ENCODE measurements around the gene TRPV2.
A peak's percentile ranks its signal among the peaks of the same experiment; 100 is the strongest.

Gene TRPV2

DNA sequence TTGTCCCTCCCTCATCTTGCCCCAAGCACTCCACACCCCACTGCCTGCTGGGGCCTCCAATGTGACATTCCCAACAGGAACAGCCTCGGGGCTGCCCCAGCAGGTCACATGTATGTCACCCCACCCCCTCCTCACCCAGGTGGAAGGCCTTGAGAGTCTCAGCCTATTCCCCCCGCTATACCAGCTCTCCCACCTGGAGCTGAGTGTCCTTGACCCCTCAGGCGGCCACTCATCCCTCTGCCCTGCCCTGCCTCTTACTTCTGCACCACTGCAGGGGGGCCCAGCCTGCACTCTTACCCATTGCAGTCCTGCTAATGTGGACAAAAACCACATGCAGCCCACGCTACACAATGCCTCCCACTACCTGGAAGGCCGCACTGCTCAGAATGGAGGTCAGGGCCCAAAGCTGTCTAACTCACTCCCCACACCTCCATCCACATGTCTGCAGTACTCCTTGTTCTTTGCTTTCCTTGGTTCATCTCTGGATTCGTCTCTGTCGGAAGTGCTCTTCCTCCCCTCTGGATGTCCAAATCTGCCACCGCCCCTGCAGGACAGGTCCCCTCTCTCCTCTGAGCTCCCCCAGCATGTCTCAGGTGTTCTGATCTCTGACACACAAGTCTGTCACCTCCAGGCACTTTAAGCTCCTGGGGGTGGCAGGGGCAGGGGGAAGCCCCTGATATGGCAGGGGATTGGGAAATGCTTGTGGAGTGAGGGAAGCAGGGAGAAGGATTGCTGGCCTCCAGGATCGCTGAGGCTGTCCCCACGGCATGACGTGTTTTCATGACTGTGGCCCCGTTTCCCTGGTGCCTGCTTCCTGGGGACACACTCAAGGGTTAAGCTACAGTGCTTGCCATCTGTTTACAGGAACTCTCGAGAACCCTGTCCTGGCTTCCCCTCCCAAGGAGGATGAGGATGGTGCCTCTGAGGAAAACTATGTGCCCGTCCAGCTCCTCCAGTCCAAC is 20.8 kb downstream of the TRPV2 start:
- ChIA-PET CTCF (interaction anchor here (0.8 to 1.7 kb wide), 4 partner anchors 8 to 53 kb away, joined by 3 to 4 read pairs (median 4); no protein-coding TSS in a partner anchor), POLR2A (interaction anchor here (1.0 to 1.1 kb wide), 2 partner anchors 28 to 56 kb away, joined by 3 to 9 read pairs; partner anchors contain the start of gene UBB)
- no peak for DNase-seq (ENCODE audit: extremely low spot score)
- TF ChIP-seq, protein P1, sequence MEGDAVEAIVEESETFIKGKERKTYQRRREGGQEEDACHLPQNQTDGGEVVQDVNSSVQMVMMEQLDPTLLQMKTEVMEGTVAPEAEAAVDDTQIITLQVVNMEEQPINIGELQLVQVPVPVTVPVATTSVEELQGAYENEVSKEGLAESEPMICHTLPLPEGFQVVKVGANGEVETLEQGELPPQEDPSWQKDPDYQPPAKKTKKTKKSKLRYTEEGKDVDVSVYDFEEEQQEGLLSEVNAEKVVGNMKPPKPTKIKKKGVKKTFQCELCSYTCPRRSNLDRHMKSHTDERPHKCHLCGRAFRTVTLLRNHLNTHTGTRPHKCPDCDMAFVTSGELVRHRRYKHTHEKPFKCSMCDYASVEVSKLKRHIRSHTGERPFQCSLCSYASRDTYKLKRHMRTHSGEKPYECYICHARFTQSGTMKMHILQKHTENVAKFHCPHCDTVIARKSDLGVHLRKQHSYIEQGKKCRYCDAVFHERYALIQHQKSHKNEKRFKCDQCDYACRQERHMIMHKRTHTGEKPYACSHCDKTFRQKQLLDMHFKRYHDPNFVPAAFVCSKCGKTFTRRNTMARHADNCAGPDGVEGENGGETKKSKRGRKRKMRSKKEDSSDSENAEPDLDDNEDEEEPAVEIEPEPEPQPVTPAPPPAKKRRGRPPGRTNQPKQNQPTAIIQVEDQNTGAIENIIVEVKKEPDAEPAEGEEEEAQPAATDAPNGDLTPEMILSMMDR (IDR thresholded peaks at IDR 0.05; ENCODE audit: control extremely low read depth, extremely low read depth, low read depth, missing control alignments) = no peak

DNA sequence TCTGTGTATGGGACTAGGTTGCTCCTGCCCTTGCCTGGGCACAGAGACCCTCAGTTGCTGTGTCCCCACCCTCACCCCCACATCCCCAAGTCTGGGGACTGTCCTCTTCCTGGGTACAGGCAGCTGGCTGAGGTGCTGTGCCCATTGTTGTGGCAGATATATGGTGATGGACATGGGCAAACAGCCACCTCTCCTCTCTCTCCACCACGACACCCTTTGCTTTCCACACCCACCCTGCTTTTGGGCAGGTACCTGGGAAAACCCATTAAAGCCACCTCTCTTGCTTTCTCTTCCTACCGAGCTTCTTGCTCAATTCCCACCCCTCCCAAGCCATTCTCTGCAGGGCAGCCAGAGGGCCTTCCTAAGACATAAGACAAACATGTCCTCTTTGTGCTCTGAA is 21.7 kb downstream of the TRPV2 start:
- CTCF ChIA-PET = interaction anchor here (0.8 to 7.3 kb wide), 4 partner anchors 9 to 17 kb away, joined by 3 to 73 read pairs (median 4); no protein-coding TSS in a partner anchor
- no peak for DNase-seq (ENCODE audit: extremely low spot score)
- POLR2A ChIA-PET = interaction anchor here (1.0 to 1.1 kb wide), 2 partner anchors 29 to 56 kb away, joined by 3 to 9 read pairs; partner anchors contain the start of gene UBB
- TF ChIP-seq, protein P1 (IDR thresholded peaks at IDR 0.05; ENCODE audit: control extremely low read depth, extremely low read depth, low read depth, missing control alignments) = no peak

DNA sequence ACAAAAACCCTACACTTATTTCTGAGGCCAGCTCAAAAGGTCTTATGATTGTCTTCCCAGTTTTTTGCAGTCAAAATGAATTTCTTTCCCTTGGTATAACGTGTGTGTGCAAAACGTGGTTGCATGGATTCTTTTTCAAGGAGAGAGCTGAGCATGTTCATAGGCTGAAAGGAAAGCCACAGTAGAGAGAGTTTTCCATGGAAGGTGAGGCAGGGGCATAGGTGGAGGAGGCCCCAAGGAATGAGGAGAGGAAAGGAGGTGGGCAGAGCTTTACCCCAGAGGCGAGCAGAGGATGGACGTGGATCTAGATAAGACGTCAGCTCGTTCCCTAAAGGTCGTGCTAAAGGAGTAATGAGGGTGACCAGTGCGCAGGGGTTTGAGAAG is 22.8 kb downstream of the TRPV2 start:
- ChIA-PET CTCF (interaction anchor here (0.7 to 7.3 kb wide), 12 partner anchors 10 to 84 kb away, joined by 3 to 73 read pairs (median 4); partner anchors contain the start of gene TRPV2), POLR2A (interaction anchor here (0.6 to 2.7 kb wide), 21 partner anchors 8 to 1139 kb away, joined by 3 to 55 read pairs (median 4); partner anchors contain the start of genes TRPV2 and UBB)
- TF ChIP-seq, protein P1 (IDR thresholded peaks at IDR 0.05; ENCODE audit: control extremely low read depth, extremely low read depth, low read depth, missing control alignments) = no peak
- no peak for DNase-seq (ENCODE audit: extremely low spot score)

DNA sequence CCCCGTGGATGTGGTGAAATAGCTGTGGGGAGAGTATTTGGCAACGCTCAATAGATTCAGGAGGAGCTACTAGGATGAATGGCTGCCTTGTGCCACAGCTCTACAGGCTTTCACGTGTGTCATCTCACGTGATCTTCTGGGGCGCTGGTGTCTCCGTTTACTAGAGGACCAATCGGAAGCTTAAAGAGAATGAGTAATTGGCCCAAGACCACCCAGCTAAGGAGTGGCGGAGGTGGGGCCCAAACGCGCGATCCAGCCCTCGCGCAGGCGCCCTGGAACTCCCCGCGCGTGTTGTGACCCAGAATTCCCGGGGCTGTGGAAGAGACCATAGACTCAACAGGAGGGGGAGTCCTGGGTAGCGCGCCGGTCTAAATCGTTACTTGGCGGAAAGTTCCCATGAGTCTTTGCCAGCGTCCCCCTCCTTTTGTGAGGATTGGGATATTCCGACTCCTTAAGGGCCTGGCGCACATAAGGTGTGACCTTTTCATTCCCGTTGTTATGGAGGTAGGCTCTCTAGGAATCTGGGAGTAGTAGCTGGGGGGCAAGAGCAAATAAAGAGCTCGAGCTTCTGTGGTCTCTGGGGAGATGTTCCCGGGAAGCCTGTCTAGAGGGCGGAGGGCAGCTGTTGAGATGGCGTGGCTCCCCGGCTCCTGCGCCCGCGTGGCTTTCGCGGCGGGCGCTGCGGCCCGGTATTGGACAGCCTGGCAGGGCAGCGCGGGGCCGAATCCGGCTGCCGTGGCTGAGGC is 23.4 kb downstream of the TRPV2 start:
- ChIA-PET CTCF (interaction anchor here (0.7 to 7.3 kb wide), 12 partner anchors 10 to 83 kb away, joined by 3 to 73 read pairs (median 4); partner anchors contain the start of gene TRPV2), POLR2A (interaction anchor here (0.6 to 2.7 kb wide), 22 partner anchors 9 to 1139 kb away, joined by 3 to 55 read pairs (median 4); partner anchors contain the start of genes TRPV2 and UBB)
- TF ChIP-seq, protein P1 (IDR thresholded peaks at IDR 0.05; ENCODE audit: control extremely low read depth, extremely low read depth, low read depth, missing control alignments) = no peak
- peak; percentile 99 for DNase-seq (ENCODE audit: extremely low spot score)

DNA sequence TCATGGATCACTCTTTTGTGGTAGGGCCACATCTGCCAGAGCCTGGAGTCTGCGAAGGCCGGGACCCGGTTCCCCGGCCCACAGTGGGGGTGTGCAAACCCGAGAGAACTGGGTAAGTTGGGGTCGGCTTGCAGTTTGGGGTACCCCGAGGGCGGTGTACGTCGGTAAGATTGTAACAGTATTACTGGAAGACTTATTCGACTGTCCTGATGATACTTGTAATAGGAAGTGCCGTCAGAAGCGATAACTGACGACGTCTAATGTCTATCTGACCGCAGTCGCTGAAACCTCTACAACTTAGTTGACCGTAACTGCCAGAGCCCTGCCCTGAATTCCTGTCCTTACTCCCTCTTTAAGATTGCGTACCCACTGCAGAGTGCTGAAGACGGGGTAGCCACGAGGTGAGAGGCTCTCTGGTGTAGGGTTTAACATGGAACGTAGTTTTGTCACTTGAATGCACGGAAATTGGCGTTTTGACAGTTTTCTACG is 24.0 kb downstream of the TRPV2 start:
- POLR2A ChIA-PET = interaction anchor here (1.1 to 2.7 kb wide), 8 partner anchors 9 to 153 kb away, joined by 3 to 55 read pairs (median 7); partner anchors contain the start of gene UBB
- CTCF ChIA-PET = interaction anchor here (1.5 to 7.3 kb wide), 5 partner anchors 11 to 75 kb away, joined by 3 to 73 read pairs (median 23); partner anchors contain the start of gene TRPV2
- DNase-seq (ENCODE audit: extremely low spot score) = no peak
- TF ChIP-seq, protein P1 (IDR thresholded peaks at IDR 0.05; ENCODE audit: control extremely low read depth, extremely low read depth, low read depth, missing control alignments) = no peak
